PC-3 (cell line): ENCODE data around the gene MYO1F. TPM values are rescaled to one million over a fixed set of nuclear protein-coding genes. Genes with fewer than 3 reads are reported as not detected.

Experiments
- ATAC-seq: fragments of 200-7000 bp; cut with Tn5 transposase; 2 replicates; pipeline ENCODE4 v1.9.1; 2020; ENCODE audit warnings: mild to moderate bottlenecking, moderate library complexity
- BruUV-seq: library from RNA; stranded (reverse); fragments of 400-500 nt; replicated peaks from 2 replicates; lab custom pipeline; 2021; lab: Mats Ljungman, UMichigan
- CTCF ChIA-PET: fragments of 300-600 bp; sonication (Branson Sonifier 250); formaldehyde crosslinking; loops from one replicate; lab custom pipeline; 2022; ENCODE audit warnings: antibody characterized with exemption; lab: Charles Lee
- POLR2A ChIA-PET: fragments of 300-600 bp; sonication (Branson Sonifier 250); formaldehyde crosslinking; loops from one replicate; lab custom pipeline; 2022; ENCODE audit warnings: antibody characterized with exemption; ENCODE audit not compliant: unreplicated experiment; lab: Charles Lee
- DNase-seq: peaks from one replicate; pipeline ENCODE4 v3.0.0-alpha.2; 2015
- H2AFZ ChIP-seq: fragments of 300-600 bp; sonication (generic); 2 replicates; pipeline ENCODE4 v1.6.0; 2016; ENCODE audit warnings: antibody characterized with exemption, low read length
- H3F3A ChIP-seq: fragments of 300-600 bp; sonication (generic); one replicate; pipeline ENCODE4 v1.6.0; 2017; ENCODE audit warnings: antibody characterized with exemption, low read length, control low read depth, mild to moderate bottlenecking; ENCODE audit not compliant: unreplicated experiment
- H3K27ac ChIP-seq: fragments of 300-600 bp; sonication (generic); 2 replicates; pipeline ENCODE4 v1.5.1; 2016; ENCODE audit warnings: mild to moderate bottlenecking, low read length
- H3K27me3 ChIP-seq: fragments of 300-600 bp; sonication (generic); 2 replicates; pipeline ENCODE4 v1.6.1; 2016; ENCODE audit warnings: low read length, mixed read lengths
- H3K36me3 ChIP-seq: fragments of 300-600 bp; sonication (generic); 2 replicates; pipeline ENCODE4 v1.6.1; 2016; ENCODE audit warnings: low read depth, mixed run types, low read length, mixed read lengths
- H3K4me1 ChIP-seq: fragments of 300-600 bp; sonication (generic); 2 replicates; pipeline ENCODE4 v1.5.1; 2016; ENCODE audit warnings: low read length; ENCODE audit not compliant: insufficient read depth
- H3K4me2 ChIP-seq: fragments of 300-600 bp; sonication (generic); 2 replicates; pipeline ENCODE4 v1.6.0; 2016; ENCODE audit warnings: low read length
- H3K4me3 ChIP-seq: fragments of 300-600 bp; sonication (generic); 2 replicates; pipeline ENCODE4 v1.5.1; 2016; ENCODE audit warnings: mild to moderate bottlenecking, low read length, mixed read lengths
- H3K79me2 ChIP-seq: fragments of 300-600 bp; sonication (generic); 2 replicates; pipeline ENCODE4 v1.6.1; 2017; ENCODE audit warnings: low read length, mixed read lengths
- H3K9ac ChIP-seq: fragments of 300-600 bp; sonication (generic); 2 replicates; pipeline ENCODE4 v1.6.0; 2016; ENCODE audit warnings: mild to moderate bottlenecking, low read length
- H3K9me2 ChIP-seq: fragments of 300-600 bp; sonication (generic); replicated peaks from 2 replicates; pipeline ENCODE4 v1.6.1; 2016; ENCODE audit warnings: mixed run types, low read length, mixed read lengths
- H3K9me3 ChIP-seq: fragments of 300-600 bp; sonication (generic); 2 replicates; pipeline ENCODE4 v1.6.1; 2016; ENCODE audit warnings: low read length, mixed read lengths
- H4K20me1 ChIP-seq: fragments of 300-600 bp; sonication (generic); 2 replicates; pipeline ENCODE4 v1.6.1; 2016; ENCODE audit warnings: low read length, mixed read lengths
- EZH2 ChIP-seq: fragments of 300-600 bp; sonication (generic); IDR thresholded peaks from one replicate; pipeline ENCODE4 v1.6.1; 2017; ENCODE audit warnings: antibody characterized with exemption, mild to moderate bottlenecking, low read length; ENCODE audit not compliant: unreplicated experiment
- EZH2phosphoT487 ChIP-seq: fragments of 300-600 bp; sonication (generic); IDR thresholded peaks from 2 replicates; pipeline ENCODE4 v1.6.1; 2018; ENCODE audit warnings: mild to moderate bottlenecking, antibody characterized with exemption, low read length, borderline replicate concordance
- intact Hi-C: fragments of 100-400 bp; cut with micrococcal nuclease; formaldehyde crosslinking; loops from 2 replicates; pipeline ENCODE4 v1.9.0; 2023
- total RNA-seq: library from RNA; depleted of rRNA; stranded (reverse); fragments of >200 nt; gene quantifications from 2 replicates; pipeline ENCODE4 v1.2.3, GENCODE V29; 2014
- TF ChIP-seq, protein P1 (sequence below): fragments of 300-600 bp; sonication (generic); conservative IDR thresholded peaks from 2 replicates; pipeline ENCODE4 v1.5.1; 2017; ENCODE audit warnings: antibody characterized with exemption, low read depth, mild to moderate bottlenecking, low read length

MYO1F gene
- total RNA-seq, 1 experiment from 2014 or later: 2.0 TPM

DNA sequence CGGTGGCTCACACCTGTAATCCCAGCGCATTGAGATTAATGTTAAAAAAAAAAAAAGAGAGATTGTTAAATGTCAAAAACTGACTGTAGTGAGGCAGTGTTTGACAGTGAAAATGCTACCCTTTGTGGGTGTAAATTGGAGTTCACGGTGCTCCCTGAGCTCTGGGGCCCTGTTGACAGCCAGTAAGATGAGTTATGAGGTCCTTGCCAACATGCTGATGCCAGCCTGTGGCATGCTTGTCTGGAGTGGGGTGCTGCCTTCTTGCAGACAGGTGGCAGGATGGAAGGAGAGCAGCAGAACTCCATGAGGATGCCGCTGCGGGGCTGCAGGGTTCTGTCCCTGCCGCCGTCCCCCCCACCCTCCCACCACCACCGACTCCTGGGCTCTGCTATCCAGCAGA, 100.7 kb downstream of the MYO1F start:
- Histone ChIP-seq H3K9ac (no peak overlapping the region), H3K4me1 (no peaks in the 10 kb centered on the region), H3K4me3 (no peak overlapping the region), H3K4me2 (no peak overlapping the region), H3K9me2 (no peaks in the 10 kb centered on the region), H3K9me3 (no peaks in the 10 kb centered on the region), H3K27me3 (no peaks in the 10 kb centered on the region), H2AFZ (no peak overlapping the region), H3K79me2 (peaks cover 75% of the 10 kb centered on the region), H3K36me3 (peaks cover 61% of the 10 kb centered on the region), H4K20me1 (peaks cover 41% of the 10 kb centered on the region), H3K27ac (no peak overlapping the region), H3F3A (no peaks in the 10 kb centered on the region)
- ATAC-seq: no peak; the same call in 1 of the 2 replicates
- DNase-seq: no peak
- no peak for TF ChIP-seq EZH2
- TF ChIP-seq EZH2phosphoT487: no peak
- TF ChIP-seq, protein P1, sequence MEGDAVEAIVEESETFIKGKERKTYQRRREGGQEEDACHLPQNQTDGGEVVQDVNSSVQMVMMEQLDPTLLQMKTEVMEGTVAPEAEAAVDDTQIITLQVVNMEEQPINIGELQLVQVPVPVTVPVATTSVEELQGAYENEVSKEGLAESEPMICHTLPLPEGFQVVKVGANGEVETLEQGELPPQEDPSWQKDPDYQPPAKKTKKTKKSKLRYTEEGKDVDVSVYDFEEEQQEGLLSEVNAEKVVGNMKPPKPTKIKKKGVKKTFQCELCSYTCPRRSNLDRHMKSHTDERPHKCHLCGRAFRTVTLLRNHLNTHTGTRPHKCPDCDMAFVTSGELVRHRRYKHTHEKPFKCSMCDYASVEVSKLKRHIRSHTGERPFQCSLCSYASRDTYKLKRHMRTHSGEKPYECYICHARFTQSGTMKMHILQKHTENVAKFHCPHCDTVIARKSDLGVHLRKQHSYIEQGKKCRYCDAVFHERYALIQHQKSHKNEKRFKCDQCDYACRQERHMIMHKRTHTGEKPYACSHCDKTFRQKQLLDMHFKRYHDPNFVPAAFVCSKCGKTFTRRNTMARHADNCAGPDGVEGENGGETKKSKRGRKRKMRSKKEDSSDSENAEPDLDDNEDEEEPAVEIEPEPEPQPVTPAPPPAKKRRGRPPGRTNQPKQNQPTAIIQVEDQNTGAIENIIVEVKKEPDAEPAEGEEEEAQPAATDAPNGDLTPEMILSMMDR: no peak
- intact Hi-C loops: no loop called here
- CTCF ChIA-PET: no interaction called here
- no TSS peak for BruUV-seq
- POLR2A ChIA-PET: no interaction called here

- BruUV-seq: no TSS peak
- CTCF ChIA-PET: interaction anchor here (0.6 kb wide), 2 partner anchors 39 to 218 kb away, joined by 8 to 18 read pairs; no protein-coding TSS in a partner anchor
- peaks cover 39% of the 10 kb centered on the region for H4K20me1 ChIP-seq
Observed at GRCh38 chr19:8475005-8475404, 102.2 kb downstream of the MYO1F start.

More at GRCh38 chr19:8475005-8475404, 102.2 kb downstream of the MYO1F start:
- TF ChIP-seq EZH2phosphoT487 (no peak), EZH2 (no peak)
- TF ChIP-seq, protein P1: no peak
- no peak overlapping the region for H3K4me2 ChIP-seq
- H3K9ac ChIP-seq: no peak overlapping the region
- H3K36me3 ChIP-seq: peaks cover 74% of the 10 kb centered on the region
- DNase-seq: no peak
- intact Hi-C loops: no loop called here
- no peaks in the 10 kb centered on the region for H3F3A ChIP-seq
- no peaks in the 10 kb centered on the region for H3K9me2 ChIP-seq
- H3K79me2 ChIP-seq: peaks cover 71% of the 10 kb centered on the region
- no peak for ATAC-seq
- no peaks in the 10 kb centered on the region for H3K27me3 ChIP-seq
- no peak overlapping the region for H2AFZ ChIP-seq
- no peaks in the 10 kb centered on the region for H3K4me1 ChIP-seq
- H3K9me3 ChIP-seq: no peaks in the 10 kb centered on the region
- no peak overlapping the region for H3K4me3 ChIP-seq
- POLR2A ChIA-PET: no interaction called here
- no peak overlapping the region for H3K27ac ChIP-seq
